HCT116 (cell line): ENCODE data around the gene SYCP1.

Experiments used
- ATF3 ChIP-seq: IDR thresholded peaks from 2 replicates; pipeline ENCODE4 v1.6.1; 2012
- CTCF ChIP-seq, 3 experiments: fragments of 200-600 bp in 1 of 3; sonication (generic) in 1 of 3; IDR thresholded peaks in 2 of 3; conservative IDR thresholded peaks in 1 of 3; 2 replicates each; pipeline ENCODE4 v1.5.1; 2012 to 2017; ENCODE audit warnings: low read depth in 2 of 3, low read length in 2 of 3, antibody characterized with exemption in 1 of 3, borderline replicate concordance in 1 of 3, control low read depth in 1 of 3, mild to moderate bottlenecking in 1 of 3, mixed read lengths in 1 of 3, mixed run types in 1 of 3, moderate library complexity in 1 of 3; ENCODE audit not compliant: insufficient read depth in 1 of 3
- EZH2 ChIP-seq: fragments of 200-600 bp; sonication (generic); IDR thresholded peaks from 2 replicates; pipeline ENCODE4 v1.6.1; 2017; ENCODE audit warnings: antibody characterized with exemption, mixed run types
- MAX ChIP-seq: IDR thresholded peaks from 2 replicates; pipeline ENCODE4 v1.6.1; 2012
- POLR2A ChIP-seq: IDR thresholded peaks from 2 replicates; pipeline ENCODE4 v1.7.0; 2011; ENCODE audit warnings: borderline replicate concordance; ENCODE audit not compliant: insufficient read depth, insufficient read length; ENCODE audit errors: extremely low read depth
- POLR2AphosphoS5 ChIP-seq: IDR thresholded peaks from 2 replicates; pipeline ENCODE4 v1.6.1; 2011; ENCODE audit warnings: mild to moderate bottlenecking, low read depth, low read length, moderate library complexity
- RAD21 ChIP-seq: IDR thresholded peaks from 2 replicates; pipeline ENCODE4 v1.6.1; 2012; ENCODE audit warnings: low read depth, mild to moderate bottlenecking
- TCF7L2 ChIP-seq: IDR thresholded peaks from 2 replicates; pipeline ENCODE4 v1.7.0; 2011; ENCODE audit warnings: borderline replicate concordance, inconsistent platforms; ENCODE audit not compliant: insufficient read depth, insufficient read length; ENCODE audit errors: extremely low read depth
- YY1 ChIP-seq: IDR thresholded peaks from 2 replicates; pipeline ENCODE4 v1.6.1; 2011; ENCODE audit warnings: low read length, low read depth, moderate library complexity, mild to moderate bottlenecking; ENCODE audit not compliant: insufficient replicate concordance; ENCODE audit errors: extremely low read depth

GRCh38 chr1:114896795-114897194 is 42.1 kb downstream of the SYCP1 start:
- TF ChIP-seq CTCF (IDR thresholded peaks at IDR 0.05 in 2 of 3, conservative IDR thresholded peaks at IDR 0.05 in 1 of 3; ENCODE audit: borderline replicate concordance in 1 of 3, insufficient read depth in 1 of 3, low read depth in 2 of 3, low read length in 2 of 3) (no peak), POLR2A (no peak), POLR2AphosphoS5 (no peak), EZH2 (no peak), YY1 (no peak), RAD21 (no peak), MAX (no peak), ATF3 (no peak), TCF7L2 (no peak)
